Measurements from ENCODE around the gene PHKG1.
A peak's percentile ranks its signal among the peaks of the same experiment; 100 is the strongest.
"Not testable (repeated sequence)": the region's sequence is repeated elsewhere in the genome, so short reads cannot be mapped to it uniquely, and the experiment has no call there.

PHKG1 gene

DNA sequence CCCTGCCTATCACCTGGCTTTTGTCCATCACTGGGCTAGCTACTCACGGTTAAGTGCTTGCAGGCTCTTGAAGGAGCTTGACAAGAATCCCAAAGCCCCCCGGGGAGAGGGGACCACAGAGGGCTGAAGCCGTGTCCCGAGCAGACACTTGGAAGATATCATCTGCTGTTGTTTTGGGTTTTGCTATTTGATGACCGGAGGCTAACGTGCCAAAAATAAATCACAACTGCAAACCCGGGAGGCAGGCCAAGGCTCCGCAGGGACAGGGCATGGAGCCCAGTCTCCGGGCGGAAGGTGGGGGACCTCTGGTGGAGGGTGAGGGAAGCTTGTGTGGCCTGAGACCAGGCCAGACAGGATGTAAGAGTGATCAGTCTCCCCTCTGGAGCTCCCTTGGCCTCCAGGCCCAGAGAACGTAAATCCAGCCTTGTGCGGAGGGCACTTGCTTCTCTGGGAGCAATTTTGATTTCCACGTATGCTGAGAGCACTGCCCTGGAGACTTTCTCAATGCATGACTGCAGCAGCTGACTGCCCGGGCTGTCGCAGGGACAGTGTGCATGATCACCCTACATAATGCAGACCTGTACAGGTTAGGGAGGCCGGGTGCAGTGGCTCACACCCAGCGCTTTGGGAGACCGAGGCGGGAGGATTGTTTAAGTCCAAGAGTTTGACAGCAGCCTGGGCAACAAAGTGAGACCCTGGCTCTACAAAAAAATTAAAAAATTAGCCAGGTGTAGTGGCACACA lies at the start of gene PHKG1:
TSS of gene PHKG1 (minus strand) at position 164 of the 743 bp plus-strand sequence. CDS start 4,011 bp downstream, outside the sequence.
- no peak for DNase-seq

- not testable (repeated sequence) for DNase-seq
Measured at GRCh38 chr7:56131062-56131461, 38.3 kb upstream of the PHKG1 start.

GRCh38 chr7:56127241-56127975 lies 34.7 kb upstream of the PHKG1 start:
- no peak for DNase-seq

DNA sequence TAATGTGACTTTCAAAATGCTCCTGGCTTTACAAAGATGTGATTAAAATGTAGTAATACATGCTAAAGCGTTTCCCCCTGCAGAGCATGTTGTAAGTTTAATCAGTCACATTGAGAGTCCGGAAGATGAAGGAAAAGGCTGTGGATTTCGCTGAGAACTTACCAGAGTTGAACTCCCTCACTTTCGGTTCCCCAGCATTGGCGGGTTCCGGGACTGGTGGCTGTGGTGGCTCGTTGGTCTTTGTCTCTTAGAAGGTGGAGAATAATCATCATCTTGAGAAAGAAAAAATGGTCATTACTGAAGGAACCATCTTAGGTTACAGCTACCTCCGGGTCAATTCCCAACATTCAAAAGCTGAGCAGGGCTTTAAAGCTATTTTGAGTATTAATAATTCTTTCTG lies 33.1 kb upstream of the PHKG1 start:
- DNase-seq, result no peak

- DNase-seq, result no peak
Measured at GRCh38 chr7:56124981-56125380, 32.2 kb upstream of the PHKG1 start.

- DNase-seq, result no peak
Measured at GRCh38 chr7:56121440-56121839, 28.7 kb upstream of the PHKG1 start.

DNA sequence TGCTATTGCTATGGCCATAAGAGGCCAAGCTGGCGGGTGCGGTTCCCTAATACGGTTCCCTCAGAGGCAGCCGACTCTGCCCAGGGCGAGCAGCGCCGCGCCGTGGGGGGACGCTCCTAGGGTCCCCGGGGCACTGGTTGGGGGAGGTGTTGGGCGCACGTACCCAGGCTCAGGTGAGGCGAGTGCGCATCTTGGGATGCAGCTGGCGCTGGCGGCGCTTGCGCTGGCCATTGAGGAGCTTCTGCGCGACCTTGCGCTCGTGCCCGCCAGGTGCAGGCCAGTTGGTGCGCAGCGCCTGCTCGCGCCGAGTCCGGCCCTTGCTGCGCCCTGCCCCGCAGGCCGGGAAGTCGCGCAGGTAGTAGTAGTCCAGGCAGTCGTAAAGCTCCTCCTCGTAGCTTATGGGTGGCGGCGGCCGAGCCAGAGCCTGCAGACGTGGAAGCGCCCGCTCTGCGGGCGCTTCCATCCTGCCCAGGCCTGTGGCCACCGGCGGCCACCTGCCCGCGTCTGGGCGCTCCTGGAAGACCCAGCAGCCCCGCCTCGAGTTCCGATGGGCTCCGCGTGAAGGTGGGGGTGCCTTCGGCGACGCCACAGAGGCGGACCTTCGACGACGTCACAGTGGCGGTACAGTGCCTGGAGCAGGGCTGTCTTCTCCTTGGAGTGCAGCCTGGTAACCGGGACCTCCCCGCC lies 23.2 kb upstream of the PHKG1 start, which contains the start of gene NUPR2:
TSS of gene NUPR2 (minus strand) at position 566 of the 687 bp plus-strand sequence. CDS start at position 463, 103 bp downstream.
- no peak for DNase-seq

GRCh38 chr7:56112244-56112643 lies 19.5 kb upstream of the PHKG1 start:
- DNase-seq, result not testable (repeated sequence)

DNA sequence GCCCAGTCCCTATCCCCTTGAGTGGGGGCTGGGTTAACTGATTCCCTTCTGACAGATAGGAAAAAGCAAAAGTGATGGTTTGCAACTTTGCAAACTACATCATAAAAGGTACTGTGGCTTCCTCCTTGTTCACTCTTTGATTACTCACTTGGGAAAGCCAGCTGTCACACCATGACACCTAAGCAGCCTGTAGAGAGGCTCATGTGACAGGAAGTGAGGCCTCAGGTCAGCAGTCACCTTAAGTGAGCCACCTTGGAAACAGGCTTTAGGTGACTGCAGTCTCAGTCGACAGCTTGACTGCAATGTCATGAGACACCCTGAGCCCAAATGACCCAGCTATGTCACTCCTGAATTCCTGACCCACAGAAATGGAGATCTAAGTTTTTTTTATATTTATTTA lies 17.9 kb upstream of the PHKG1 start:
- DNase-seq, result no peak

GRCh38 chr7:56107954-56108258 lies 15.2 kb upstream of the PHKG1 start:
- DNase-seq, result no peak

DNA sequence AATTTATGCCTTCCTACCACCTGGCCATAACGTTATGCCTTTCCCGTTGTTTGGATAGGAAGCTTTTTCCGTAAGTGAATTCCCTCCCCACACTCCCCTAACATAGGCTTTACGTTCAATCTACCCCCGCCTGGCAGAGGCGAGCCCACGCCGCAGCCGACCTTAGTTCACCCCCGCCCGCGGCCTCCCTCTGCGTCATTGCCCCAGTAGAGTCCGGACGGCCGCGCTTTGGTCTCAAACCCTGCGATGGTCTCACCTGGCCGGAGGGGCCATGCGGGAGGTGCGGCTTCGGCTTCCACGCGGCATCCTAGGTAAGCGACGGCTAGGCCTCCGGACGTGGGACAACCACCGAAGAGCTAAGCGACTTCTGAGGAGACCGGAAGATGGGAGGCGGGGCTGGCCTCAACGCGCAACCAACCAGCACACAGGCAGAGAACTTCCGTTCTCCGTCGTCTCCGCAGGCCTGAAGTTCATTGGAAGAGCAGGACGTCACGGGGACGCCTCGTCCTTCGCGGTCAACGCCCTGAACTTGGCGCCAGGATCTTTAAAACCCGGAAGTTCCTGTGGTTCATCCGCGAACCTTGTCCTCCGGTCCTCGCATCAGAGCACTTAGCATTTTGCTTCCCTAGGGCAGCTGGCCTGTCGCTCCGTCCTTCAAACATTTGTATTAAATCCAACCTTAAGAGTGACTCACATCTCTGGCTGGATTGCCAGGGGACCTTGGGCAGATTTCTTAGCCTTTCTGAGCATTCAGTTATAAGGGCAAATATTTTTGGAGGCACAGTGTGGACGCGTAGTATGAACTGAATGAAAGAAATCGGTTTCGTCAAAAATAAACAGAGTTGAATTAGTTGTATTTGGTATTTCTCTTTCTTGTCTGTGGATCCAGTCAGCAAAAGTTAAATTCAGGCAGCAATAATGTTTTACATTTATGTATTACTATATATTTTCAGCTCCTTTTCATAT lies 13.6 kb upstream of the PHKG1 start, which contains the start of gene CHCHD2:
TSS of gene CHCHD2 (minus strand) at position 369 of the 966 bp plus-strand sequence. CDS start at position 306, 63 bp downstream.
- peak; percentile 95 for DNase-seq

GRCh38 chr7:56105508-56105907 lies 12.8 kb upstream of the PHKG1 start:
- peak; percentile 37 for DNase-seq

DNA sequence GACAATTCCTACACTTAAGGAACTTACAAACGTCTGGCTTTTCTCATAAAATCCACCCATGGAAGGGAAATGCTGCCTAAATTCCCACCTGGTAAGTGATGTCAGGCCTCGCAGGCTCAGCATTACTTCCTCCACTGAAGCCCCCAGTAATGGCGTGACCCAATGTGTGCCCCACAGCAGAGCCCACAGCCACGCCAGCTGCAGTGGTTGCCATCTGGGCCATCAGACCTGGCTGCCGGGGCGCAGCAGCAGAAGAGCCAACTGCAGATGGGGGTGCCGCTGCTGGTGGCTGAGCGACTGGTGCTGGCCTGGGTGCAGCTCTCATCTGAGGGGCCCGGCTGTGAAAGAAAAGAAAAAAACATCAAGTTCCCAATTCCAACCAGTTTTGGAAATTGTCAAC lies 11.4 kb upstream of the PHKG1 start:
- DNase-seq, result not testable (repeated sequence)

DNA sequence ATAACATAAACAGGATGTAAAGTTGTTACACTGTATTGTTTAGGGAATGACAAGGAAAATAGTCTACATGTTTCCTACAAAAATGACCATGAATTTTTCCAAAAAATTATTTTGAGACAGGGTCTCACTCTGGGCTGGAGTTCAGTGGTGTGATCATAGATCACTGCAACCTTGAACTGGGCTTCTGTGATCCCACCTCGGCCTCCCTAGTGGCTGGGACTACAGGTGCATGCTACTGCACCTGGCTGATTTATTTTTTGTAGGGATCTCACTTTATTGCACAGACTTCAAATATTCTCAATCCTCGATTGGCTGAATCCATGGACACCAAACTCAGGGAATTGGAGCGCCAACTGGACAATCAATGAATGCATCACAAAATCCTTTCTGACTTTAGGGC lies 6.9 kb upstream of the PHKG1 start:
- DNase-seq, result no peak

DNA sequence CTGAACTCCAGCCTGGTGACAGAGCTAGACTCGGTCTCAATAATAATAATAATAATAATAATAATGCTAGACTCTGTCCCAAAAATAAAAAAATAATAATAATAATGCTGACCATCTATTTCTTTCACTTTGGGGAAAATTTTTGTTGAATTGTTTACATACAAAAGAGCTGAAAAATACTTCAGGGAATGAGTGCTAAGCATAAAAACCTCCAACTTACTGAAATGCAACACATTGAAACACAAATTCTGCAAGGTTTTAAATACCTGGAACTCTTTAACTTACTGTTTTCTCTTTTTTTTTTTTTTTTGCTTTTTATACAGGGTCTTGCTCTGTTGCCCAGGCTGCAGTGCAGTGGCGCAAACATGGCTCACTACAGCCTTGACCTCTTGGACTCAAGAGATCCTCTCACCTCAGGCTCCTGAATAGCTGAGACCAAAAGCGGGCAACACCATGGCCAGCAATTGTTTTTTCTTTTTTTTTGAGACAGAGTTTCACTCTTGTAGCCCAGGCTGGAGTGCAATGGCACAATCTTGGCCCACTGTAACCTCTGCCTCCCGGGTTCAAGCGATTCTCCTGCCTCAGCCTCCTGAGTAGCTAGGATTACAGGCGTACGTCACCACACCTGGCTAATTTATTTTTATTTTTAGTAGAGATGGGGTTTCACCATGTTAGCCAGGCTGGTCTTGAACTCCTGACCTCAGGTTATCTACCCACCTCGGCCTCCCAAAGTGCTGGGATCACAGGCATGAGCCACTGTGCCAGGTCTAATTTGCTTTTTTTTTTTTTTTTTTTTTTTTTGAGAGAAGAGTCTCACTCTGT lies 5.6 kb upstream of the PHKG1 start:
- not testable (repeated sequence) for DNase-seq

- no peak for DNase-seq
Measured at GRCh38 chr7:56097700-56098099, 4.9 kb upstream of the PHKG1 start.

- not testable (repeated sequence) for DNase-seq
Measured at GRCh38 chr7:56092388-56092787, 364 bp downstream of the PHKG1 start.

- DNase-seq, result no peak
Measured at GRCh38 chr7:56091591-56091990, 1.2 kb downstream of the PHKG1 start.

DNA sequence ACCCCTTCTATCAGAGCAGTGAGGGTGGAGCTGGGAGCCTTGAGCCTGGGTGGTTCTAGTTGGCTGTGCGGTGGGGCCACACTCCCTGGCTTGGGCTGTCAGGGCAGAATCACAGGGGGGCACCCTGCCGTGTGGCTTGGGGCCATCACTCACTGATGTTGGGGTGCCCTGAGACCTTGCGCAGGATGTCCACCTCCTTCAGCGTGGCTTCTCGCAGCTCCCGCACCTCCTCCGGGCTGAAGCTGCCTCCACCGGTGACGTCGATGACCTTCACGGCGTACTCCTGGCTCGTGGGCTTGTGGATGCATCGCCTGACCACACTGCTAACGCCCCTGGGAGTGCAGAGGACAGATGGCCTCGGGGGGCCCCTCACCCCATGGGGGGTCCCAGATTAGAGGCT lies 5.3 kb downstream of the PHKG1 start:
- no peak for DNase-seq

GRCh38 chr7:56086761-56087160 lies 6.0 kb downstream of the PHKG1 start:
- DNase-seq, result no peak

DNA sequence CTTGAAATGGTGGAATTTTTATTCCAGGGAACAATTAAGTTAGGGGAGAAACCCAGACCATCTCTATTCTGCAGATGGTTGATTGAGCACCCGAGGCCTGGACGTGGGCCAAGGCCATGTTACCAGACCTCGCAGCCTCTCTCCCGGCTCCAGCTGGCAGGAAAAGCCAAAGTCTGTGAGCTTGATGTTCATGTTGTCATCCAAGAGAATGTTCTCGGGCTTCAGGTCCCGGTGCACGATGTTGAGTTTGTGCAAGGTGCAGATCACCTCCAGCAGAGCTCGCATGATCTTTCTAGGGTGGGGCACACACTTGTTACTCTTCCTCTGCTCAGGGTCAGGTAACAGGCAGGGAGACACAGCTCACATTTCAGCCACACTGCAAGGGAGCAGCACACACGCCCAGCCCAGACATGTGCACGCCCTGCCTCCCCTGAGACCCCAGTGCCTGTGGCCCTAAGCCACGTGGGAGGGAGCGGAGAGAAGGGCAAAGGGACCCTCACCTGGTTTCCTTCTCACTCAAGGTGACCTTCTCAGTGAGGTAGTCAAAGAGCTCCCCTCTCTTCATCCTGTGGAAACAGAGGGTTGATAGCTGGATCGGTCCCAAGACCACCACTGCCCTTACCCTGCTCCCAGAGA lies 9.5 kb downstream of the PHKG1 start:
- no peak for DNase-seq

Data from stimulated activated CD4-positive, alpha-beta T cell treated with anti-CD3 and anti-CD28 coated beads, Interleukin-4, amount 100 ng/mL, for 24 hours (primary cell).